Stimulated activated CD4-positive, alpha-beta T cell treated with anti-CD3 and anti-CD28 coated beads, TNF-alpha, amount 100 ng/mL, for 4 hours (primary cell): ENCODE data around the gene PIGK.

Experiments
- DNase-seq, 3 experiments: peaks; one replicate each; pipeline ENCODE4 v3.0.0-alpha.2; 2020; ENCODE audit warnings: low read depth in 3 of 3

The PIGK gene

GRCh38 chr1:77096496-77097255, 122.6 kb downstream of the PIGK start:
- DNase-seq: no peak

- DNase-seq: no peak
Observed at GRCh38 chr1:77095236-77095635, 124.0 kb downstream of the PIGK start.

- DNase-seq: no peak
Observed at GRCh38 chr1:77089756-77090155, 129.5 kb downstream of the PIGK start.

- DNase-seq: no peak
Observed at GRCh38 chr1:77085109-77085508, 134.1 kb downstream of the PIGK start.

GRCh38 chr1:77084457-77084856, 134.8 kb downstream of the PIGK start:
- no peak for DNase-seq

GRCh38 chr1:77081834-77082233, 137.4 kb downstream of the PIGK start:
- DNase-seq: no peak

GRCh38 chr1:77076759-77077158, 142.5 kb downstream of the PIGK start:
- DNase-seq: no peak

- DNase-seq: no peak
Observed at GRCh38 chr1:77068013-77068412, 151.2 kb downstream of the PIGK start.

GRCh38 chr1:77065693-77066342, 153.4 kb downstream of the PIGK start:
- DNase-seq: no peak

- no peak for DNase-seq
Observed at GRCh38 chr1:77064246-77064645, 155.0 kb downstream of the PIGK start.

- DNase-seq: no peak
Observed at GRCh38 chr1:77063118-77063517, 156.1 kb downstream of the PIGK start.

- DNase-seq: no peak
Observed at GRCh38 chr1:77061162-77061561, 158.1 kb downstream of the PIGK start.

GRCh38 chr1:77060000-77060399, 159.2 kb downstream of the PIGK start:
- DNase-seq: no peak

GRCh38 chr1:77057994-77058585, 161.1 kb downstream of the PIGK start:
- no peak for DNase-seq

GRCh38 chr1:77056525-77056924, 162.7 kb downstream of the PIGK start:
- no peak for DNase-seq

- DNase-seq: no peak
Observed at GRCh38 chr1:77051425-77051824, 167.8 kb downstream of the PIGK start.

- DNase-seq: no peak
Observed at GRCh38 chr1:77048615-77049005, 170.6 kb downstream of the PIGK start.

- DNase-seq: no peak
Observed at GRCh38 chr1:77047978-77048614, 171.1 kb downstream of the PIGK start.

- no peak for DNase-seq
Observed at GRCh38 chr1:77047575-77047974, 171.7 kb downstream of the PIGK start.

- DNase-seq: no peak
Observed at GRCh38 chr1:77044133-77044849, 174.9 kb downstream of the PIGK start.

- DNase-seq: no peak
Observed at GRCh38 chr1:77040826-77041225, 178.4 kb downstream of the PIGK start.

GRCh38 chr1:77039739-77040138, 179.5 kb downstream of the PIGK start:
- no peak for DNase-seq
